SK-N-SH (cell line): ENCODE data around the gene B4GALNT1. TPM values are rescaled to one million over a fixed set of nuclear protein-coding genes. Genes with fewer than 3 reads are reported as not detected.

Source experiments
- CTCF ChIA-PET: fragments of 300-600, 350-600 bp; formaldehyde crosslinking; extraction: SDS; loops from one replicate; lab custom pipeline; 2021; lab: Yijun Ruan, JAX
- POLR2A ChIA-PET: fragments of 350-600 bp; sonication (Branson Sonifier 250); formaldehyde crosslinking; extraction: SDS; loops from one replicate; lab custom pipeline; 2020; ENCODE audit warnings: antibody characterized with exemption, inconsistent platforms; lab: Yijun Ruan, JAX
- DNase-seq: peaks from one replicate; pipeline ENCODE4 v3.0.0; 2012
- H2AFZ ChIP-seq: fragments of 200-600 bp; sonication (generic); 2 replicates; pipeline ENCODE4 v1.8.1; 2016; ENCODE audit warnings: antibody characterized with exemption, mild to moderate bottlenecking, low read depth
- H3F3A ChIP-seq: fragments of 200-600 bp; sonication (generic); replicated peaks from 2 replicates; pipeline ENCODE3; 2016; ENCODE audit warnings: antibody characterized with exemption, mild to moderate bottlenecking; ENCODE audit not compliant: insufficient read depth
- H3K27ac ChIP-seq, 2 experiments: fragments of 200-500 bp in 1 of 2; fragments of 200-600 bp in 1 of 2; sonication (Bioruptor generic) in 1 of 2; sonication (generic), shearing (Covaris generic) in 1 of 2; 2 replicates each; pipeline versions ENCODE4 v1.5.1 to v1.6.1; 2014 to 2016; ENCODE audit warnings: low read depth in 2 of 2, inconsistent platforms in 1 of 2, low read length in 1 of 2, mild to moderate bottlenecking in 1 of 2, mixed read lengths in 1 of 2
- H3K27me3 ChIP-seq: fragments of 200-600 bp; sonication (generic), shearing (Covaris generic); 2 replicates; pipeline ENCODE4 v1.6.1; 2016; ENCODE audit warnings: mixed run types; ENCODE audit not compliant: insufficient read depth
- H3K36me3 ChIP-seq, 2 experiments: fragments of 200-500 bp in 1 of 2; fragments of 200-600 bp in 1 of 2; sonication (Bioruptor generic) in 1 of 2; sonication (generic) in 1 of 2; replicated peaks in 1 of 2; 2 replicates each; pipeline versions ENCODE3 to v1.5.1; 2014 to 2016; ENCODE audit warnings: low read length in 1 of 2, mild to moderate bottlenecking in 1 of 2; ENCODE audit not compliant: insufficient read depth in 2 of 2, control insufficient read depth in 1 of 2
- H3K4me1 ChIP-seq, 2 experiments: fragments of 200-500 bp in 1 of 2; fragments of 200-600 bp in 1 of 2; sonication (Bioruptor generic) in 1 of 2; sonication (generic), shearing (Covaris generic) in 1 of 2; 2 replicates each; pipeline versions ENCODE4 v1.5.1 to v1.6.1; 2014 to 2016; ENCODE audit warnings: low read depth in 1 of 2, low read length in 1 of 2, mixed run types in 1 of 2; ENCODE audit not compliant: insufficient read depth in 2 of 2, control insufficient read depth in 1 of 2
- H3K4me2 ChIP-seq: fragments of 200-600 bp; sonication (generic), shearing (Covaris generic); 2 replicates; pipeline ENCODE4 v1.6.1; 2017; ENCODE audit warnings: mixed run types
- H3K4me3 ChIP-seq, 2 experiments: fragments of 200-500 bp in 1 of 2; fragments of 200-600 bp in 1 of 2; sonication (Bioruptor generic) in 1 of 2; sonication (generic), shearing (Covaris generic) in 1 of 2; 2 replicates each; pipeline versions ENCODE4 v1.5.1 to v1.8.1; 2014 to 2016; ENCODE audit warnings: low read depth in 2 of 2, inconsistent platforms in 1 of 2, low read length in 1 of 2, mild to moderate bottlenecking in 1 of 2, mixed read lengths in 1 of 2, moderate library complexity in 1 of 2
- H3K79me2 ChIP-seq: fragments of 200-600 bp; sonication (generic); 2 replicates; pipeline ENCODE4 v1.8.1; 2017; ENCODE audit warnings: mild to moderate bottlenecking; ENCODE audit not compliant: insufficient read depth
- H3K9ac ChIP-seq: fragments of 200-600 bp; sonication (generic); 2 replicates; pipeline ENCODE4 v1.6.1; 2017; ENCODE audit warnings: mixed run types
- H3K9me2 ChIP-seq: fragments of 200-600 bp; sonication (generic); 2 replicates; pipeline ENCODE4 v1.6.1; 2017; ENCODE audit warnings: mixed run types
- H3K9me3 ChIP-seq: fragments of 200-600 bp; sonication (generic); 2 replicates; pipeline ENCODE4 v1.6.1; 2017; ENCODE audit warnings: mixed run types, mild to moderate bottlenecking, moderate library complexity
- H4K20me1 ChIP-seq: fragments of 200-600 bp; sonication (generic); 2 replicates; pipeline ENCODE4 v1.6.1; 2017; ENCODE audit warnings: mild to moderate bottlenecking, mixed run types; ENCODE audit not compliant: insufficient read depth
- CHD2 ChIP-seq: fragments of 150-350 bp; IDR thresholded peaks from 2 replicates; pipeline ENCODE4 v1.6.1; 2018; ENCODE audit warnings: low read length; ENCODE audit not compliant: partially characterized antibody
- CTCF ChIP-seq: fragments of 200-600 bp; sonication (generic); IDR thresholded peaks from 2 replicates; pipeline ENCODE4 v1.6.1; 2017; ENCODE audit warnings: antibody characterized with exemption, mild to moderate bottlenecking, moderate library complexity
- GABPA ChIP-seq: IDR thresholded peaks from 2 replicates; pipeline ENCODE4 v1.4.0; 2012; ENCODE audit warnings: low read depth, mild to moderate bottlenecking
- GATA2 ChIP-seq: sonication (generic); formaldehyde crosslinking; IDR thresholded peaks from 2 replicates; pipeline ENCODE4 v1.5.0; 2020; ENCODE audit warnings: mild to moderate bottlenecking, missing genetic modification reagents
- IRF3 ChIP-seq: fragments of 150-350 bp; IDR thresholded peaks from 2 replicates; pipeline ENCODE4 v1.6.1; 2016; ENCODE audit warnings: mild to moderate bottlenecking, low read depth, low read length
- JUND ChIP-seq: IDR thresholded peaks from 2 replicates; pipeline ENCODE4 v1.4.0; 2012
- MAX ChIP-seq: IDR thresholded peaks from 2 replicates; pipeline ENCODE4 v1.4.0; 2012; ENCODE audit warnings: low read depth
- MEF2A ChIP-seq: IDR thresholded peaks from 2 replicates; pipeline ENCODE4 v1.4.0; 2012; ENCODE audit warnings: low read depth, borderline replicate concordance
- PBX3 ChIP-seq: IDR thresholded peaks from 2 replicates; pipeline ENCODE4; 2012
- RAD21 ChIP-seq: IDR thresholded peaks from 2 replicates; pipeline ENCODE4 v1.6.1; 2012; ENCODE audit warnings: mild to moderate bottlenecking, low read length
- RCOR1 ChIP-seq: fragments of 150-350 bp; IDR thresholded peaks from 2 replicates; pipeline ENCODE4 v1.6.1; 2017; ENCODE audit warnings: antibody characterized with exemption, low read length
- REST ChIP-seq: IDR thresholded peaks from 2 replicates; pipeline ENCODE4 v1.6.1; 2012; ENCODE audit warnings: mild to moderate bottlenecking, low read depth, low read length, moderate library complexity
- TEAD4 ChIP-seq: IDR thresholded peaks from 2 replicates; pipeline ENCODE4 v1.4.0; 2012; ENCODE audit warnings: mild to moderate bottlenecking, borderline replicate concordance; ENCODE audit not compliant: insufficient read depth
- USF1 ChIP-seq: IDR thresholded peaks from 2 replicates; pipeline ENCODE4 v1.4.0; 2012; ENCODE audit warnings: low read depth, borderline replicate concordance
- USF2 ChIP-seq: fragments of 150-350 bp; IDR thresholded peaks from 2 replicates; pipeline ENCODE4 v1.6.1; 2017; ENCODE audit warnings: antibody characterized with exemption, low read length, low read depth, borderline replicate concordance
- ZBTB33 ChIP-seq: IDR thresholded peaks from 2 replicates; pipeline ENCODE4 v1.4.0; 2012; ENCODE audit warnings: low read depth, borderline replicate concordance
- WGBS: methylation state at CpG from one replicate; pipeline ENCODE4 v1.1.6; 2017; ENCODE audit warnings: low lambda C conversion rate; 5-methylcytosine and 5-hydroxymethylcytosine counted together
- polyA plus RNA-seq, 3 experiments: library from polyadenylated mRNA; depleted of rRNA; stranded (reverse); fragments of >200 nt; gene quantifications; 2 replicates each; pipeline ENCODE4 v1.2.3, GENCODE V29; 2012

Gene B4GALNT1
- polyA plus RNA-seq, 1 of the 3 experiments (the other 2 are of a cell fraction): 5.3 TPM

- Histone ChIP-seq H4K20me1 (no peaks in the 10 kb centered on the region), H3K27me3 (no peaks in the 10 kb centered on the region), H3K9me2 (no peaks in the 10 kb centered on the region), H3K27ac (peak overlapping the region in 1 of 2 experiments; percentile 45; a peak in 1 of 4 replicates), H3K4me2 (peak overlapping the region; percentile 92), H3K36me3 (peaks cover 0 to 12% of the 10 kb centered on the region in 2 experiments), H2AFZ (peak overlapping the region; percentile 82), H3K4me1 (peaks cover 8 to 14% of the 10 kb centered on the region in 2 experiments; a peak in 2 of 4 replicates), H3K4me3 (peak overlapping the region; percentile 89 to 92), H3K79me2 (peaks cover 8% of the 10 kb centered on the region; the same call in 1 of the 2 replicates), H3K9me3 (no peaks in the 10 kb centered on the region), H3F3A (peaks cover 3% of the 10 kb centered on the region), H3K9ac (peak overlapping the region; percentile 67; the same call in 1 of the 2 replicates)
- 15% methylated on average over 2 of the region's 2 CpGs for WGBS
- POLR2A ChIA-PET: interaction anchor here (1.2 to 2.7 kb wide), 3 partner anchors 9 to 24 kb away, joined by 3 to 21 read pairs (median 6); partner anchors contain the start of gene ARHGEF25
- no peak for TF ChIP-seq MEF2A
- no peak for TF ChIP-seq CHD2
- no peak for TF ChIP-seq MAX
- TF ChIP-seq JUND: no peak
- no peak for TF ChIP-seq RAD21
- TF ChIP-seq PBX3: no peak
- no peak for TF ChIP-seq TEAD4
- TF ChIP-seq GABPA: no peak
- no peak for TF ChIP-seq USF2
- no peak for TF ChIP-seq ZBTB33
- no peak for TF ChIP-seq RCOR1
- TF ChIP-seq REST: no peak
- no peak for TF ChIP-seq USF1
- no peak for TF ChIP-seq CTCF
- no peak for TF ChIP-seq IRF3
- no peak for TF ChIP-seq GATA2 (CRISPR knock-in tag)
- DNase-seq: no peak
- CTCF ChIA-PET: interaction anchor here (0.8 to 7.0 kb wide), 8 partner anchors 8 to 145 kb away, joined by 3 to 85 read pairs (median 4); partner anchors contain the start of gene B4GALNT1
Measured at GRCh38 chr12:57590479-57590863, 42.5 kb downstream of the B4GALNT1 start.
